ENCODE data around the gene FBXO7.

Gene FBXO7

GRCh38 chr22:32531931-32532819, 57.6 kb downstream of the FBXO7 start:
- peak; percentile 66 for DNase-seq (ENCODE audit: low read depth, low spot score)

GRCh38 chr22:32532820-32533128, 58.2 kb downstream of the FBXO7 start:
- no peak for DNase-seq (ENCODE audit: low read depth, low spot score)

GRCh38 chr22:32533265-32534111, 58.9 kb downstream of the FBXO7 start:
- DNase-seq (ENCODE audit: low read depth, low spot score): no peak

- no peak for DNase-seq (ENCODE audit: low read depth, low spot score)
These were observed 59.9 kb downstream of the FBXO7 start for GRCh38 chr22:32534252-32535235.

GRCh38 chr22:32535531-32536190, 61.0 kb downstream of the FBXO7 start:
- DNase-seq (ENCODE audit: low read depth, low spot score): no peak

- DNase-seq (ENCODE audit: low read depth, low spot score): no peak
These were observed 61.7 kb downstream of the FBXO7 start for GRCh38 chr22:32536352-32536751.

- DNase-seq (ENCODE audit: low read depth, low spot score): no peak
These were observed 63.9 kb downstream of the FBXO7 start for GRCh38 chr22:32538521-32538920.

GRCh38 chr22:32539631-32540421, 65.2 kb downstream of the FBXO7 start:
- DNase-seq (ENCODE audit: low read depth, low spot score): no peak

- no peak for DNase-seq (ENCODE audit: low read depth, low spot score)
These were observed 66.9 kb downstream of the FBXO7 start for GRCh38 chr22:32541481-32541880.

GRCh38 chr22:32542066-32542676, 67.6 kb downstream of the FBXO7 start:
- no peak for DNase-seq (ENCODE audit: low read depth, low spot score)

- no peak for DNase-seq (ENCODE audit: low read depth, low spot score)
These were observed 68.2 kb downstream of the FBXO7 start for GRCh38 chr22:32542677-32543357.

- DNase-seq (ENCODE audit: low read depth, low spot score): no peak
These were observed 70.4 kb downstream of the FBXO7 start for GRCh38 chr22:32544953-32545558.

GRCh38 chr22:32545801-32546200, 71.2 kb downstream of the FBXO7 start:
- no peak for DNase-seq (ENCODE audit: low read depth, low spot score)

GRCh38 chr22:32546496-32546895, 71.9 kb downstream of the FBXO7 start:
- DNase-seq (ENCODE audit: low read depth, low spot score): no peak

- DNase-seq (ENCODE audit: low read depth, low spot score): no peak
These were observed 72.3 kb downstream of the FBXO7 start for GRCh38 chr22:32546935-32547334.

GRCh38 chr22:32548039-32548438, 73.4 kb downstream of the FBXO7 start:
- no peak for DNase-seq (ENCODE audit: low read depth, low spot score)

All from smooth muscle cell of the brain vasculature (primary cell).